HepG2 (cell line): Measurements from ENCODE around the gene CEP57L1. TPM values are rescaled to one million over a fixed set of nuclear protein-coding genes. Genes with fewer than 3 reads are reported as not detected.
A peak's percentile ranks its signal among the peaks of the same experiment; 100 is the strongest.

Experiments
- ELF1 ChIP-seq: sonication (generic); formaldehyde crosslinking; IDR thresholded peaks from 2 replicates; pipeline ENCODE4 v1.4.0; 2020; ENCODE audit warnings: missing genetic modification reagents
- MED13 ChIP-seq: sonication (generic); formaldehyde crosslinking; IDR thresholded peaks from 2 replicates; pipeline ENCODE4 v1.5.0; 2020; ENCODE audit warnings: missing genetic modification reagents
- MYPOP ChIP-seq: sonication (generic); formaldehyde crosslinking; IDR thresholded peaks from 2 replicates; pipeline ENCODE4 v1.8.1; 2023; ENCODE audit warnings: mild to moderate bottlenecking, moderate library complexity, missing genetic modification reagents
- MZF1 ChIP-seq: sonication (generic); formaldehyde crosslinking; IDR thresholded peaks from 2 replicates; pipeline ENCODE4 v1.8.1; 2023; ENCODE audit warnings: mild to moderate bottlenecking, missing genetic modification reagents, borderline replicate concordance
- NCOA1 ChIP-seq: sonication (generic); formaldehyde crosslinking; IDR thresholded peaks from 2 replicates; pipeline ENCODE4 v1.9.0; 2021; ENCODE audit warnings: missing genetic modification reagents
- SOX6 ChIP-seq, 2 experiments: fragments of 450-650 bp in 1 of 2; sonication (generic) in 1 of 2; formaldehyde crosslinking in 1 of 2; IDR thresholded peaks; 2 replicates each; pipeline versions ENCODE4 v1.4.0 to v1.6.1; 2017 to 2020; ENCODE audit warnings: antibody characterized with exemption in 1 of 2, mild to moderate bottlenecking in 1 of 2, missing genetic modification reagents in 1 of 2
- TAF1 ChIP-seq: sonication (generic); formaldehyde crosslinking; IDR thresholded peaks from 2 replicates; pipeline ENCODE4 v1.4.0; 2020; ENCODE audit warnings: missing genetic modification reagents
- TOPORS ChIP-seq: sonication (generic); formaldehyde crosslinking; IDR thresholded peaks from 2 replicates; pipeline ENCODE4 v1.8.0; 2023; ENCODE audit warnings: mild to moderate bottlenecking, missing genetic modification reagents
- ZC3H13 ChIP-seq: sonication (generic); formaldehyde crosslinking; IDR thresholded peaks from 2 replicates; pipeline ENCODE4 v1.8.1; 2023; ENCODE audit warnings: mild to moderate bottlenecking, missing genetic modification reagents, moderate library complexity
- ZEB1 ChIP-seq: IDR thresholded peaks from 2 replicates; pipeline ENCODE4 v1.6.1; 2012; ENCODE audit warnings: mild to moderate bottlenecking, low read depth, inconsistent platforms; ENCODE audit not compliant: insufficient replicate concordance
- ZFP91 ChIP-seq: sonication (generic); formaldehyde crosslinking; IDR thresholded peaks from 2 replicates; pipeline ENCODE4 v1.9.0; 2022; ENCODE audit warnings: missing genetic modification reagents, mild to moderate bottlenecking, borderline replicate concordance
- ZNF251 ChIP-seq: sonication (generic); formaldehyde crosslinking; IDR thresholded peaks from 2 replicates; pipeline ENCODE4 v1.9.0; 2021; ENCODE audit warnings: mild to moderate bottlenecking, missing genetic modification reagents
- ZNF451 ChIP-seq: sonication (generic); formaldehyde crosslinking; IDR thresholded peaks from 2 replicates; pipeline ENCODE4 v1.5.0; 2020; ENCODE audit warnings: mild to moderate bottlenecking, missing genetic modification reagents
- ZNF569 ChIP-seq: sonication (generic); formaldehyde crosslinking; IDR thresholded peaks from 2 replicates; pipeline ENCODE4 v1.5.0; 2020; ENCODE audit warnings: mild to moderate bottlenecking, missing genetic modification reagents, moderate library complexity, borderline replicate concordance
- ZNF652 ChIP-seq: IDR thresholded peaks from 2 replicates; pipeline ENCODE4 v1.6.1; 2016; ENCODE audit warnings: low read depth, borderline replicate concordance
- ZNF724P ChIP-seq: sonication (generic); formaldehyde crosslinking; IDR thresholded peaks from 2 replicates; pipeline ENCODE4 v1.8.0; 2022; ENCODE audit warnings: missing genetic modification reagents, borderline replicate concordance
- ZSCAN31 ChIP-seq: sonication (generic); formaldehyde crosslinking; IDR thresholded peaks from 2 replicates; pipeline ENCODE4 v1.5.0; 2020; ENCODE audit warnings: low read depth, mild to moderate bottlenecking, missing genetic modification reagents
- polyA plus RNA-seq, 8 experiments: library from polyadenylated mRNA; depleted of rRNA in 3 of 8; stranded (reverse) in 7 of 8; unstranded in 1 of 8; fragments of >200 nt; fragmentation: Illumina TruSeq in 4 of 8; extraction: Trizol in 4 of 8; gene quantifications; 2 replicates each; pipeline versions ENCODE4 v1.2.1 to v1.2.3, GENCODE V29; 2011 to 2016; ENCODE audit warnings: low read depth in 4 of 8, missing spikeins in 1 of 8, mixed read lengths in 1 of 8; ENCODE audit not compliant: insufficient read depth in 1 of 8
- total RNA-seq, 5 experiments: library from RNA; depleted of rRNA; stranded (reverse); fragments of >200 nt; fragmentation: Illumina TruSeq; extraction: Trizol; gene quantifications; 2 replicates each; pipeline ENCODE4 v1.2.3, GENCODE V29; 2016; ENCODE audit warnings: low read depth in 1 of 5
- TF ChIP-seq, protein P1 (sequence below): sonication (generic); formaldehyde crosslinking; IDR thresholded peaks from 2 replicates; pipeline ENCODE4 v1.4.0; 2020; ENCODE audit warnings: missing genetic modification reagents
- TF ChIP-seq, protein P2 (sequence below): sonication (generic); formaldehyde crosslinking; IDR thresholded peaks from 2 replicates; pipeline ENCODE4 v1.4.0; 2020; ENCODE audit warnings: missing genetic modification reagents
- TF ChIP-seq, protein P3 (sequence below): sonication (generic); formaldehyde crosslinking; IDR thresholded peaks from 2 replicates; pipeline ENCODE4 v1.5.0; 2020; ENCODE audit warnings: mild to moderate bottlenecking, missing genetic modification reagents

The CEP57L1 gene
- total and polyA plus RNA-seq, 2 of the 13 experiments (the other 11 are each of a cell fraction or from before 2014, with no cell fraction given), result 7.7 to 15.5 TPM

- TF ChIP-seq NCOA1 (CRISPR knock-in tag) (no peak; the same call in 1 of the 2 replicates), ZC3H13 (CRISPR knock-in tag) (no peak), ELF1 (CRISPR knock-in tag) (peak; percentile 51), SOX6 (IDR thresholded peaks at IDR 0.05) (no peak), SOX6 (CRISPR knock-in tag; IDR thresholded peaks at IDR 0.05) (no peak; the same call in 1 of the 2 replicates), ZNF724P (CRISPR knock-in tag) (no peak), ZEB1 (no peak), MYPOP (CRISPR knock-in tag) (peak; percentile 100), MZF1 (no peak), ZNF652 (CRISPR knock-in tag) (no peak), MED13 (no peak), TAF1 (CRISPR knock-in tag) (peak; percentile 31; the same call in 1 of the 2 replicates), ZNF251 (CRISPR knock-in tag) (no peak), ZNF451 (CRISPR knock-in tag) (no peak), ZFP91 (CRISPR knock-in tag) (peak; percentile 24; the same call in 1 of the 2 replicates), ZNF569 (CRISPR knock-in tag) (no peak), TOPORS (CRISPR knock-in tag) (0 out of 2 replicates have a peak, but pooled peaks have one; percentile 33), ZSCAN31 (no peak)
- TF ChIP-seq, protein P1, sequence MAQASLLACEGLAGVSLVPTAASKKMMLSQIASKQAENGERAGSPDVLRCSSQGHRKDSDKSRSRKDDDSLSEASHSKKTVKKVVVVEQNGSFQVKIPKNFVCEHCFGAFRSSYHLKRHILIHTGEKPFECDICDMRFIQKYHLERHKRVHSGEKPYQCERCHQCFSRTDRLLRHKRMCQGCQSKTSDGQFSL (CRISPR knock-in tag), result no peak
- TF ChIP-seq, protein P2, sequence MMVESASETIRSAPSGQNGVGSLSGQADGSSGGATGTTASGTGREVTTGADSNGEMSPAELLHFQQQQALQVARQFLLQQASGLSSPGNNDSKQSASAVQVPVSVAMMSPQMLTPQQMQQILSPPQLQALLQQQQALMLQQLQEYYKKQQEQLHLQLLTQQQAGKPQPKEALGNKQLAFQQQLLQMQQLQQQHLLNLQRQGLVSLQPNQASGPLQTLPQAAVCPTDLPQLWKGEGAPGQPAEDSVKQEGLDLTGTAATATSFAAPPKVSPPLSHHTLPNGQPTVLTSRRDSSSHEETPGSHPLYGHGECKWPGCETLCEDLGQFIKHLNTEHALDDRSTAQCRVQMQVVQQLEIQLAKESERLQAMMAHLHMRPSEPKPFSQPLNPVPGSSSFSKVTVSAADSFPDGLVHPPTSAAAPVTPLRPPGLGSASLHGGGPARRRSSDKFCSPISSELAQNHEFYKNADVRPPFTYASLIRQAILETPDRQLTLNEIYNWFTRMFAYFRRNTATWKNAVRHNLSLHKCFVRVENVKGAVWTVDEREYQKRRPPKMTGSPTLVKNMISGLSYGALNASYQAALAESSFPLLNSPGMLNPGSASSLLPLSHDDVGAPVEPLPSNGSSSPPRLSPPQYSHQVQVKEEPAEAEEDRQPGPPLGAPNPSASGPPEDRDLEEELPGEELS (CRISPR knock-in tag), result no peak; the same call in 1 of the 2 replicates
- TF ChIP-seq, protein P3, sequence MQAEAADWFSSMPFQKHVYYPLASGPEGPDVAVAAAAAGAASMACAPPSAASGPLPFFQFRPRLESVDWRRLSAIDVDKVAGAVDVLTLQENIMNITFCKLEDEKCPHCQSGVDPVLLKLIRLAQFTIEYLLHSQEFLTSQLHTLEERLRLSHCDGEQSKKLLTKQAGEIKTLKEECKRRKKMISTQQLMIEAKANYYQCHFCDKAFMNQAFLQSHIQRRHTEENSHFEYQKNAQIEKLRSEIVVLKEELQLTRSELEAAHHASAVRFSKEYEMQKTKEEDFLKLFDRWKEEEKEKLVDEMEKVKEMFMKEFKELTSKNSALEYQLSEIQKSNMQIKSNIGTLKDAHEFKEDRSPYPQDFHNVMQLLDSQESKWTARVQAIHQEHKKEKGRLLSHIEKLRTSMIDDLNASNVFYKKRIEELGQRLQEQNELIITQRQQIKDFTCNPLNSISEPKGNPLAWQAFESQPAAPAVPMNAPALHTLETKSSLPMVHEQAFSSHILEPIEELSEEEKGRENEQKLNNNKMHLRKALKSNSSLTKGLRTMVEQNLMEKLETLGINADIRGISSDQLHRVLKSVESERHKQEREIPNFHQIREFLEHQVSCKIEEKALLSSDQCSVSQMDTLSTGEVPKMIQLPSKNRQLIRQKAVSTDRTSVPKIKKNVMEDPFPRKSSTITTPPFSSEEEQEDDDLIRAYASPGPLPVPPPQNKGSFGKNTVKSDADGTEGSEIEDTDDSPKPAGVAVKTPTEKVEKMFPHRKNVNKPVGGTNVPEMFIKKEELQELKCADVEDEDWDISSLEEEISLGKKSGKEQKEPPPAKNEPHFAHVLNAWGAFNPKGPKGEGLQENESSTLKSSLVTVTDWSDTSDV (CRISPR knock-in tag), result no peak
Measured at GRCh38 chr6:109095036-109095834, at the start of gene CEP57L1 (continued).
